ENCODE data around the gene FXYD6.

Gene FXYD6

GRCh38 chr11:117792241-117792640, 84.2 kb downstream of the FXYD6 start:
- DNase-seq (ENCODE audit: low read depth) = no peak

- DNase-seq (ENCODE audit: low read depth) = no peak
Measured at GRCh38 chr11:117790279-117790678, 86.2 kb downstream of the FXYD6 start.

GRCh38 chr11:117789241-117789640, 87.2 kb downstream of the FXYD6 start:
- no peak for DNase-seq (ENCODE audit: low read depth)
